NT2/D1 (cell line): ENCODE results near the gene TBC1D7.

Experiments used
- SUZ12 ChIP-seq: IDR thresholded peaks from 2 replicates; pipeline ENCODE4 v1.6.1; 2011; ENCODE audit not compliant: insufficient read length, insufficient read depth; ENCODE audit errors: extremely low read depth
- YY1 ChIP-seq: IDR thresholded peaks from 2 replicates; pipeline ENCODE4 v1.6.1; 2011; ENCODE audit not compliant: insufficient read length, insufficient read depth
- ZNF274 ChIP-seq: IDR thresholded peaks from 2 replicates; pipeline ENCODE4 v1.6.1; 2011; ENCODE audit warnings: mild to moderate bottlenecking, low read depth, low read length

GRCh38 chr6:13288481-13288880, 39.9 kb downstream of the TBC1D7 start:
- TF ChIP-seq YY1 (no peak), SUZ12 (no peak), ZNF274 (no peak)
